HG03025 (cell line): ENCODE data around the gene NFIX.
"Not testable (repeated sequence)": the region's sequence is repeated elsewhere in the genome, so short reads cannot be mapped to it uniquely, and the experiment has no call there.

Source experiments
- ATAC-seq: cut with Tn5 transposase; IDR thresholded peaks from one replicate; pipeline ENCODE4 v1.9.1; 2021; ENCODE audit warnings: mild to moderate bottlenecking, moderate library complexity; ENCODE audit not compliant: unreplicated experiment, low FRiP score

The NFIX gene

DNA sequence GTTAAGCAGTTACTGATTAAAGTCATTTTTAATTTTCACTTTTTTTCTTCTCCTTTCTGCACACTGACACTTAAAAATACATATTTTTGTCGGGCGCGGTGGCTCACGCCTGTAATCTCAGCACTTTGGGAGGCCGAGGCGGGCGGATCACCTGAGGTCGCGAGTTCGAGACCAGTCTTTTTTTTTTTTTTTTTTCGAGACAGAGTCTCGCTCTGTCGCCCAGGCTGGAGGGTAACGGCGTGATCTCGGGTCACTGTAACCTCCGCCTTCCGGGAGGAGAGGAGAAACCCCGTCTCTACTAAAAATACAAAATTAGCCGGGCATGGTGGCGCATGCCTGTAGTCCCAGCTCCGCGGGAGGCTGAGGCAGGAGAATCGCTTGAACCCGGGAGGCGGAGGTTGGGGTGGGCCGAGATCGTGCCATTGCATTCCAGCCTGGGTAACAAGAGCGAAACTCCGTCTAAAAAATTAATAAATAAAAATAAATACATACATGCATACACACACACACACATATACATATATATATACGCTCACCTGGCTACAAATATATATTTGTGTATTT lies 37.8 kb upstream of the NFIX start:
- not testable (repeated sequence) for ATAC-seq

DNA sequence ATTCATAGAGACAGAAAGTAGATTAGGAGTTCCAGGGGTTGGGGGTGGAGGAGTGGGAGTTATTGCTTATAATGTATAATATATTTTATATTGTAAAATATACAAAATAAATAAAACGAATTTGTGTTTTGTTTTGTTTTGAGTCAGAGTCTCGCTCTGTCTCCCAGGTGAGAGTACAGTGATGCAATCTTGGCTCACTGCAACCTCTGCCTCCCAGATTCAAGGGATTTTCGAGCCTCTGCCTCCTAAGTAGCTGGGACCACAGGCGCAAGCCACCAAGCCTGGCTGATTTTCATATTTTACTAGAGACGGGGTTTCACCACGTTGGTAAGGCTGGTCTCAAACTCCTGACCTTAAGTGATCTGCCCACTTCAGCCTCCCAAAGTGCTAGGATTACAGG lies 35.8 kb upstream of the NFIX start:
- no peak for ATAC-seq

DNA sequence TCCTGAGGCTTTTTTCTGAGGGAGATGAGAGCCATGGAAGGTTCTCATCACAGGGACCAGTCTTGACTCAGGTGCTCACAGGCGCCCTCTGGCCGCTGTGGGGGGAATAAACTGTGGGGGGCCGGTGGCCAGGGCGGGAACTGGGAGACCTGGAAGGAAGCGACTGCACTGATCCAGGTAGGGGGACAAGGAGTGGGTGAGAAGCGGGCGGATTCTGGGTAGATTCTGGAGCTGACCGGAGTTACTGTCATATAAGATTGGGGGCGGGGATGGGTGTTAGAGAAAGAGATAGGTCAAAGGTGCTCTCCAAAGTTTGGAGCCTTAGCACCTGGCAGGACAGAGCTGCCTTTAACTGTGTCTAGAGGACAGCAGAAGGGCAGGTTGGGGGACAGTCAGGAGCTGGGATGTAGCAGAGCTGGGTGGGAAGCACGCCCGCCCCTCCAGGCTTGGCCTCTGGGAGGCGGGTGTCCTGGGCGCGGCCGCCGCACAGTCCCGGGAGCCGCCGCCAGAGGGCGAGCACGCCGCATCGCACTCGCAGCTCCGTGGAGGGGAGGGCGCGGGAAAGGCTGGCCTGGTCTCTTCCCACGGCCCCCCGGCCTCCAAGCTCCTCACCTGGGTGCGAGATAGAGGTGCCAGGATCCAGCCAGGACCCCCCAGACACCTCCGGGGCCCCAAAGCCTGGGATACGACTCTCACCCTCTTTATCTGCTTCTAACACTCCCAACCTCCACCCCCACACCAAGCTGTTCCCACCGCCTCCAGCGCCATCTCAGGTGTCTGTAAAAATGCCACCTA lies 30.1 kb upstream of the NFIX start:
- no peak for ATAC-seq

GRCh38 chr19:12965812-12966135 lies 29.5 kb upstream of the NFIX start:
- no peak for ATAC-seq

DNA sequence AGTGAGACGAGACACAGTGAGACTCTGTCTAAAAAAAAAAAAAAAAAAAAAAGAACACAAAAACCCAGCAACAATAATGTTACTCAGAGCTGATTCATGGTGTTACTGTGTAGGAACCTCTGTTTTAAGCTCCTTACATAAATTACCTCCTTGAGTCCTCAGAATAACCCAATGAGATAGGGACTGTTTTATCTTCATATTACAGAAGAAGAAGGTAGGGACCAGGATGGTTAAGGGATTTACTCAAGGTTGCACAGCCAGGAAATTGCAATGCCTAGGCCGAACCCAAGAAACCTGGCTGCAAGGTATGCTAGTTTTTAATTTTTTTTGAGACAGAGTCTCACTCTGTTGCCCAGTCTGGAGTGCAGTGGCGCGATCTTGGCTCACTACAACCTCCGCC lies 27.4 kb upstream of the NFIX start:
- no peak for ATAC-seq

DNA sequence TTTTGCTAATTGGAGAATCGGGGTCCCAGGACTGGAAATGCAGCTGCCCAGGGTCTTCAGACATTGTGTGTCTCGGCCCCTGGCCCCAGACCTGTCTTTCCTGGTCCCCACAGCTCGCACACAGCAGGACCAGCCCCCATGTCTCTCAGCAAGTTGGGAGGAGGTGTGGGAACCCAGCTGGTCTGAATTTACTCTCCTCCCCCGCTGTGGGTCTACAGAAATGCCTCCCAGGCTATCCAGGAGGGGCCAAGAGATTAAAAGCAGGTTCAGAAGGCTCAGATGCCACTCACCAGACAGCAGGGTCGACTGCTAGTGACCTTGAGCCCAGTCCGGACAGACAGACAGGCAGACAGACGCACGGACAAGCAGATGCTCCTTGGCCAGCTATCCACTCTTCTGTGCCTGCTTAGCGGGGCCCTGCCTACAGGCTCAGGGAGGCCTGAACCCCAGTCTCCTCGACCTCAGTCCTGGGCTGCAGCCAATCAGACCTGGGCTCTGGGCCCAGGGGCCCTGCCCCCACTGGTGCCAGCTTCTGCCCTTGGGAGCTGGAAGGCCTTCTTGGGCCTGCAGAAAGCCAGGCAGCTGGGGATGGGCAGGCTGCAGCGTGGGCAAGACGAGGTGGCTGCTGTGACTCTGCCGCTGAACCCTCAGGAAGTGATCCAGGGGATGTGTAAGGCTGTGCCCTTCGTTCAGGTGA lies 25.8 kb upstream of the NFIX start, which contains the start of gene DAND5:
DAND5 (plus strand) TSS at position 285 of the 697 bp plus-strand sequence; CDS start at position 370, 85 bp downstream.
- no peak for ATAC-seq

GRCh38 chr19:12970070-12970820 lies 25.0 kb upstream of the NFIX start:
- no peak for ATAC-seq

DNA sequence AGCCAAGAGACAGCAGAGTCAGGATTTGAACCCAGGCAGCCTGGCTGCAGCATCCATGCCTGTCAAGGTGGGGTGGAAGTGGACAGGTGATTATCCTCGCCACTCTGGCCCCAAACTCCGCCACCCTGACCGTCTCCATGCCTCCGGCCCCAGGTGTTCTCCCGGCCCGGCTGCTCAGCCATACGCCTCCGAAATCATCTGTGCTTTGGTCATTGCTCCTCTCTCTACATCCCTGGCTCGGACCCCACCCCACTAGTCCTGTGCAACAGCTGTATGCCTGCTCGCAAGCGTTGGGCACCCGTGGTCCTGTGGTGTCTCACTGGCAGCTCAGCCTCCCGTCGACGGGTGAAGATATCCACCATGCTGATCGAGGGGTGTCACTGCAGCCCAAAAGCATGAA lies 22.0 kb upstream of the NFIX start:
- ATAC-seq = no peak

- no peak for ATAC-seq
Observed at GRCh38 chr19:12974301-12975220, 20.7 kb upstream of the NFIX start.

GRCh38 chr19:12975221-12975741 lies 20.0 kb upstream of the NFIX start:
- no peak for ATAC-seq

DNA sequence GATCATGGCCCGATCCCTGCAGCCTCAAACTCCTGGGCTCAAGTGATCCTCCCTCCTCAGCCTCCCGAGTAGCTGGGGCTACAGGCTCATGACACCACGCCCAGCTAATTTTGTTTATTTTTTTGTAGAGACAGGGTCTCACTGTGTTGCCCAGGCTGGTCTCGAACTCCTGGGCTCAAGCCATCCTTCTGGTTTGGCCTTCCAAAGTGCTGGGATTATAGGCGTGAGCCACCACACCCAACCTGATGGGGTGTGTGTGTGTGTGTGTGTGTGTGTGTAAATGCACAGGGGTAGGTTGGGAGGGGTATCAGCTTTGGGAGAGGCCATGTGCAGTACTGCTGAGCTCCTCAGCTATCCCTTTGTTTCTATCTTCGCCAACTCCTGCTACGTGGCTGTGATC lies 19.2 kb upstream of the NFIX start:
- not testable (repeated sequence) for ATAC-seq

DNA sequence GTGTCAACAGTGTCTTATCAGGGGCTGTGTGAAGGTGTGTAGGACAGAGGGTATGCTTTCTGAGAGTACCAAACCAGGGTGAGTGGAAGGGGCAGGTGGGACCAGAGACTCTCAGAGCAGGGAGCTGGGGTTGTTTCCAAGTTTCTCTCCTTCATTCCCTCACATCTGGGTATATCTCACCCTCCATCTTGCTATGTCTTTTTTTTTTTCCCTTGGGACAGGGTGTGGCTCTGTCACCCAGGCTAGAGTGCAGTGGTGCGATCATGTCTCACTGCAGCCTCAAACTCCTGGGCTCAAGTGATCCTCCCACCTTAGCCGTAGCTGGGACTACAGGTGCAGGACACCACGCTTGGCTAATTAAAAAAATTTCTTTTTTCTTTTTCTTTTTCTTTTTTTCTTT lies 15.3 kb upstream of the NFIX start:
- ATAC-seq = no peak

GRCh38 chr19:12982648-12983047 lies 12.6 kb upstream of the NFIX start:
- no peak for ATAC-seq

- ATAC-seq = no peak
Observed at GRCh38 chr19:12983091-12983490, 12.2 kb upstream of the NFIX start.

DNA sequence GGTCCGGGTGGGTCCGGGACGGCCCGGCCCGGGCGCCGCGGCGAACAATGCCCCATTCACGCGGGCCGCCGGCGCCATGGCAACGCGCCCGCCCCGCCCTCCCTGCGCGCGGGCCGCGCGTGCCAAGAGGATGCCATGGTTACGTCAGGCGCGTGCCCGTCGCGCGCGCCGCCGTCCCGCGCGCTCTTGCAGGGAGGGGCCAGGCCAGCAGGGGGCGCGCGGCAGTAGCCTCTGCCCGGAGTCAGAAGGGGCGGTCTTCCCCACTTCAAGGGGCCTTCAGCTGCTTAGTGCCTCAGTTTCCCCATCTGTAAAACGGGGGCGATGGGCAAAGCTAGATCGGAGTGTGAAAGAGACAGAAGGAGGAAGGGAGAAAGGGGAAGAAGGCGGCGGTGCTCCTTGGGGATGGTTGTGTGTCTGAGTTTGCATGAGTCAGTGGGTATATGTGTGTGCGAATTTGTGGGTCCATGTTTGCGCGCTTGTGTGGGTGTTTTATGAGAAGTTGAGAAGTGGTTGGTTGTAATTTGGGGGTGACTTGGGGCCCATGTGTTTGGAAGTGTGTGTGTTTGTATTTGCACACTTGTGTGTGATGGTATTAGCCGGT lies 11.6 kb upstream of the NFIX start:
- no peak for ATAC-seq

- ATAC-seq = no peak
Observed at GRCh38 chr19:12984143-12984627, 11.1 kb upstream of the NFIX start.

- no peak for ATAC-seq
Observed at GRCh38 chr19:12984683-12985048, 10.6 kb upstream of the NFIX start.

- ATAC-seq = no peak
Observed at GRCh38 chr19:12985049-12985776, 10.1 kb upstream of the NFIX start.

GRCh38 chr19:12986726-12987125 lies 8.5 kb upstream of the NFIX start:
- no peak for ATAC-seq
